Lower leg skin (tissue), 3 donors: ENCODE measurements around the gene LZIC.

ENCODE experiments used
- POLR2A ChIP-seq, 2 donors: fragments of 450-650 bp; IDR thresholded peaks; one replicate each; pipeline ENCODE4 v1.6.1; 2016 to 2017; ENCODE audit warnings: antibody characterized with exemption in 2 of 2, mild to moderate bottlenecking in 1 of 2, moderate library complexity in 1 of 2
- TF ChIP-seq, protein P1 (sequence below), 3 donors: fragments of 450-650 bp; IDR thresholded peaks; one replicate each; pipeline ENCODE4 v1.5.1; 2016; ENCODE audit warnings: antibody characterized with exemption in 3 of 3, mild to moderate bottlenecking in 3 of 3, moderate library complexity in 2 of 3

DNA sequence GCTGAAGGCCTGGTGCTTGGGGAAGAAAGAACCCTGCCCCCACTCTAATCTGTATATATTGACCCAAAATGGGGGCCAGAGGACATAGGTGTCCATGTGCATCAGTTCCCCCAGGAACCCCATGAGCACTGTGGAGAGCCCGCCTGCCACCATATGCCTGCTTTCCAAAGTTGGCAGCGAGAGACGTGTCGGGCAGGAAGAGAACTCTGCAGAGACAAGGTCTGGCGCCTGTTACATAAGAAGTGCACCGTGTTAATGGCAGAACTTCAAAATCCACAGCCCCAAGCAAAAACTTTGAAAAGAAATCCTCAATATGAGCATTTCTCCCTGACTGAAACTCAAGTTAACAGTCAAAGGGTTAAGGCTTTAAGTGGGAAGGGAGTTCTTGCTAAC, 41.1 kb downstream of the LZIC start:
- TF ChIP-seq, protein P1, sequence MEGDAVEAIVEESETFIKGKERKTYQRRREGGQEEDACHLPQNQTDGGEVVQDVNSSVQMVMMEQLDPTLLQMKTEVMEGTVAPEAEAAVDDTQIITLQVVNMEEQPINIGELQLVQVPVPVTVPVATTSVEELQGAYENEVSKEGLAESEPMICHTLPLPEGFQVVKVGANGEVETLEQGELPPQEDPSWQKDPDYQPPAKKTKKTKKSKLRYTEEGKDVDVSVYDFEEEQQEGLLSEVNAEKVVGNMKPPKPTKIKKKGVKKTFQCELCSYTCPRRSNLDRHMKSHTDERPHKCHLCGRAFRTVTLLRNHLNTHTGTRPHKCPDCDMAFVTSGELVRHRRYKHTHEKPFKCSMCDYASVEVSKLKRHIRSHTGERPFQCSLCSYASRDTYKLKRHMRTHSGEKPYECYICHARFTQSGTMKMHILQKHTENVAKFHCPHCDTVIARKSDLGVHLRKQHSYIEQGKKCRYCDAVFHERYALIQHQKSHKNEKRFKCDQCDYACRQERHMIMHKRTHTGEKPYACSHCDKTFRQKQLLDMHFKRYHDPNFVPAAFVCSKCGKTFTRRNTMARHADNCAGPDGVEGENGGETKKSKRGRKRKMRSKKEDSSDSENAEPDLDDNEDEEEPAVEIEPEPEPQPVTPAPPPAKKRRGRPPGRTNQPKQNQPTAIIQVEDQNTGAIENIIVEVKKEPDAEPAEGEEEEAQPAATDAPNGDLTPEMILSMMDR (IDR thresholded peaks at IDR 0.05): no peak
- no peak for TF ChIP-seq POLR2A (IDR thresholded peaks at IDR 0.05)
